ENCODE results near the gene PRM2.

PRM2 gene

DNA sequence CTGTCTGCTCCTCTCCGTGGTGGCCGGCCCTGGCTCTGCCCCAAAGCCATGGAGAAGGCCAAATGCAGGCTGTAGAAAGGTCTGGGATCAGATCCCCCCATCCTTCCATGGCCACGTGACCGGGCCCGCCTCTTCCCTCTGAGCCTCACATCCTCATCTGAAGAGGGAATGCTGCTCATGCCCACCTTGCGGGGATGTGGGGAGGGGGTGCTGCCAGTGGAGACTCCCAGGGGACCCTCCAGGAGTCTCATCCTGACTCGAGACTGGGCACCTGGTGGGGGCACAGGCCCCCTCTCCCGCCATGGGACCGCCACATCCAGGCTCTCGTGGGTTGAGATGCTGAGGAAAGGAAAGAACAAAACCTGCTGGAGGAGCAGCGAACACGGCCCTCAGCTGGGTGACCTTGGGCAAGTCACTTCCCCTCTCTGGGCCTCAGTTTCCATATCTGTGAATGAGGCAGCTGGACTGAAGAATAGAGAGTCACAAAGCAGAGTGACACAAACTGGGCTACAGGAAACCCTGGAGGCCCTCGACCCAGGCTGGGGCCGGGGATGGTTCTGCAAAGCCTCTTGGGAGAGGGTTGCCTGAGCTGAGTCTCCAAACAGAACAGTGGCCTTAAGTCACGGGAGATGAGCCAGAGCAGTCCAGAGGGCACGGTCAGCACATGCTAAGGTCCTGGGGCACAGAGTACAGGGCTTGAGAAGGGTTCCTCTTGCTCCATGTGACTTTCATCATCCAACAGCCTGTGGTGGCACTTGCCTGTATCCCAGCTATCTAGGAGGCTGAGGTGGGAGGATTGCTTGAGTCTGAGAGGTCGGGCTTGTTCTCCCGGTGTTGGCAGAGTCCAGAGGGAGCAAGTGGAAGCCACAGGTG lies 50.4 kb downstream of the PRM2 start:
- no peak for DNase-seq (ENCODE audit: low read depth)

All from fibroblast of gingiva (primary cell).